CD4-positive, alpha-beta T cell treated with Interleukin-21 for 1 hour (primary cell): ENCODE data around the gene PRR29.

ENCODE experiments used
- DNase-seq: peaks from one replicate; pipeline ENCODE4 v3.0.0-alpha.2; 2020

PRR29 gene

DNA sequence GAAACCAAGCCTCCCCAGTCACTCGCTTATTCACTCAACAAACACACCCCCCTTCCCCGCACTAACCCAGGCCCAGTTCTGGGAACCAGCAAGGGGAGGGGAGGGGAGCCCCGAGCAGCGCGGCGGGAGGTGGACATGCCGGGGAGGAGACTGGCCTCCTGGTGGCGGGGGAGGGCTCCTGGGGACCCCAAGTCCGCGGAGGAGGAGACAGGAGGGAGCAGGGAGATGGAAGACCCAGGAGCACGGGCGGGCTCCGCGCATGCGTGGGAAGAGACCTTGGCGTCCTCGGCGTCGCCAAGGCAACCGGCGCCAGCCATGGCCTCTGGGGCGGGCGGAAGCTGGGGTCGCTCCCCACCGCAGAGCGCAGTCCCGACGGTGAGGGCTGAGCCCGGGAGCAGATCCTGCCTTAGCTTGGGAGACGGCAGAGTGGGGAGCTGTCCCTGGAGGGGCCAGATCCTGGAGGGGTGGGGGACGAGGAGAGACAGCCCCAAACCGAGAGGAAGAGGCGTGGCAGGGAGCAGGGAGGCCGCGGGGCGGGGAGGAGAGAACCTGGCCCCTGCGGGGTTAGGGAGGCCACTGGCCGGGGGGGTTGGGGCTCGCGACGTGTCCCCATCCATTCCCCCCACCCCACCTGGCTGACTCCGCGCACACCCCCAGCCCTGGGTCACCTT, at the start of gene PRR29:
Gene PRR29 (plus strand): TSS at position 302 of the 671 bp plus-strand sequence. CDS start 14 bp downstream, at position 316.
- peak; percentile 78 for DNase-seq

- DNase-seq = no peak
These were observed 49.6 kb upstream of the PRR29 start for GRCh38 chr17:63948521-63948920.

DNA sequence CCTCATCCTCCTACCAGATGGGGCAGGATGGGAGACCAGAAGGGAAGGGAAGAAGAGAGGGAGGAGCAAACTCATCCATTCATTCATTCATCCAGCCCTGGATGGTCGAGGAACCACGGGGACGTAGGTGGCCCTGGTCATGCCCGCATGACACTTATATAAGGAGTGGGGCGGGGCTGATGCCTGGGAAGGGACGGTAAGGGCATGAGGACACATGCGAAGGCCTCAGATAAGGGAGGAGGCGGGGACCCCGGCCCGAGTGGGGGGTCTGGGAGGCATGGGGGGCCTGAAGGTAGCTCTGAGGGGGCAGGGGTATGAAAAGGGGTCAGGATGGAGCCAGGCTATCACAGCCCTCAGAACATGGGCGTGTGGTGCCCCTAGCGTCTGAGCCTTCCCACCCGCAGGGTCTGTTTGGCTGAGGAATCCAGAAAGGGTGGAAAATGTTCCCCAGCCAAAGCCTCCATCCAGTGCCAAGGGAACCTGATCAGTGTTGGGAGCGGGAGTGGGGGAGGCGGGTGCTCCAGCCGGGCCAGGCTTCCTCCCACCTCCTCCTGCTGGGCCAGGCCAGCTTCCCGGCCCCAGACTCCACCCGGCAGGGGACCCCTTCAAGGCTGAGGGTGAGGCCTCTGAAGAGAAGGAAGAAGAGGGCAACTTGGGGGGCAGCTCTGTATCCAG, 48.4 kb upstream of the PRR29 start:
- no peak for DNase-seq

DNA sequence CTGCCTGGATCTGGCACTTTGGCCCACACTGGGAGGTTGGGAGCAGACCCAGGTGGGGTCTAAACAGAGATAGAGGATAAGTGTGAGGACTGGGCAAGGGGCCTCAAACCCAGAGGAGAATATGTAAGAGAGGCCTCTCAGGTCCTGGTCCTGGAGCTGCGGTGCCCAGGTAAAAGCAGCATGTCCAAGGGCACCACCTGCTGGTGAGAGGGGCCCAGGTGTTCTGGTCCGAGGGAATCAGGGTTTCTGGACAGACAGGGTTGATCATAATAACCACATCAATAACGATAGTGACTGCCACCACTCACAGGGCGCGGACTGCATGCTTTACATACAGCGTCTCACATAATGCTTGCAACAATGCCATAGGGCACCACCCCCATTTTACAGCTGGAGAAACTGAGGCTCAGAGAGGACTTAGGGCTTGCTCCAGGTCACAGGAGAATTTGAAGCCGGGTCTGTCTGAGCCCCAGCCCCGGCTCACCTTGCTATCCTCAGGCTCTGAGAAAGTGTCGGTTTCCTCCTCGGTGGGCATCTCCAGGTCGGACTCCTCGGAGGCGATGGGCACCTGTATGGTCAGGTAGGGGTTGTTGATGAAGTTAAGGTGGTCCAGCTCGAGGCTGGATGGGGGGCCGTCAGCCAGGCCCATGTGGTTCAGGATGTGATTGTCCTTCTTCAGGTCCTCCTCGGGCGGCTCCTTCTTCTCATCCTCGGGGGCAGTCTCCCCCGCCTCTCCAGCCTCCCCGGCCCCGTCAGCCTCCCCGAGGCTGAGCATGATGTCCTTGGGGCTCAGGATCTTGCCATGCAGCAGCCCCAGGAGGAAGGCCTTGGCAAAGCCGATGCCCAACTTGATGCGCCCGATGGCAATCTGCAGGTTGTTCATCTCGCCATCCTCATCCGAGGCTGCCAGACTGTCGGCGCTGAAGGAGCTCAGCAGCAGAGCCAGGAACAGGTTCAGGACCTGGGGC, 46.9 kb upstream of the PRR29 start:
- DNase-seq = peak; percentile 52

- DNase-seq = peak; percentile 49
These were observed 43.6 kb upstream of the PRR29 start for GRCh38 chr17:63954402-63955063.

DNA sequence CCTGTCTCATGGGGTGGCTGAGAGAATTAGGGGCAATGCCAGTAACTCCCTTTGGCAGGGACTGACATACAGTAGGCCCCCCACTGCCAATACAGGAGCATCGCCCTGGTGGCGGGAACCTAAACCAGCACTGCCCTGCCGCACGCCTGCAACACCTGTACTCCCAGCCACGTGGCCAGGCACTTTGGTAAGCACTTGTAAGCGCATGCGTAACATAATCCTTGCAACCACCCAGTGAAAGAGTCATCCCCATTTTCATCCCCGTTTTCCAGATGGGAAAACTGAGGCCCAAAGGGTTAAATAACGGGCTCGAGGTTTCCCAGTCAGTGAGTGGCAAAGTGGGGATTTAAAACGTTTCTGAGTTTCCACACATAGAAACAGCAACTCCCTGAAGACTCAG, 42.9 kb upstream of the PRR29 start:
- DNase-seq = no peak

DNA sequence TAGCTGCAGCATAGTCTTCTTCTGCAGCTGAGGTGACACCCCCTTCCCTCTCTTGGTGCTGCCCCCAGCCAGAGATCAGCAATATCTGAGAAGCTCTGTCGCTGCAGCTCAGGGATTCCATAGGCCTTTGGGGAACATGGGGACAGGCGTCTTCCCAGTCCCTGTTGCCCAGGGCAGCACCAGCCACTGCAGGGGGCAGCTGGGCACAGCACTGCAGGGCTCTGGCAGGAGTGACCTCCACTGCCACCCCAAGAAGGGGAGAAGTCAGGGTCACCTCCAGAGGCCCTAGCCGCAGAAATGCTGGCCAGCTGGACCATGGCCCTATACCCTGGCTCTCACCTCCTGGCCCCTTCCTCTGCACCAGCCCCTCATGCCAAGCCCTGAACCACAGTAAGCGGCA, 42.4 kb upstream of the PRR29 start:
- DNase-seq = no peak

- no peak for DNase-seq
These were observed 41.7 kb upstream of the PRR29 start for GRCh38 chr17:63956296-63956920.

- no peak for DNase-seq
These were observed 38.1 kb upstream of the PRR29 start for GRCh38 chr17:63960006-63960405.

- no peak for DNase-seq
These were observed 37.7 kb upstream of the PRR29 start for GRCh38 chr17:63960430-63960829.

GRCh38 chr17:63961355-63962212, 36.6 kb upstream of the PRR29 start:
- peak; percentile 49 for DNase-seq

- DNase-seq = no peak
These were observed 35.8 kb upstream of the PRR29 start for GRCh38 chr17:63962298-63962744.

GRCh38 chr17:63963123-63963522, 35.0 kb upstream of the PRR29 start:
- DNase-seq = no peak

DNA sequence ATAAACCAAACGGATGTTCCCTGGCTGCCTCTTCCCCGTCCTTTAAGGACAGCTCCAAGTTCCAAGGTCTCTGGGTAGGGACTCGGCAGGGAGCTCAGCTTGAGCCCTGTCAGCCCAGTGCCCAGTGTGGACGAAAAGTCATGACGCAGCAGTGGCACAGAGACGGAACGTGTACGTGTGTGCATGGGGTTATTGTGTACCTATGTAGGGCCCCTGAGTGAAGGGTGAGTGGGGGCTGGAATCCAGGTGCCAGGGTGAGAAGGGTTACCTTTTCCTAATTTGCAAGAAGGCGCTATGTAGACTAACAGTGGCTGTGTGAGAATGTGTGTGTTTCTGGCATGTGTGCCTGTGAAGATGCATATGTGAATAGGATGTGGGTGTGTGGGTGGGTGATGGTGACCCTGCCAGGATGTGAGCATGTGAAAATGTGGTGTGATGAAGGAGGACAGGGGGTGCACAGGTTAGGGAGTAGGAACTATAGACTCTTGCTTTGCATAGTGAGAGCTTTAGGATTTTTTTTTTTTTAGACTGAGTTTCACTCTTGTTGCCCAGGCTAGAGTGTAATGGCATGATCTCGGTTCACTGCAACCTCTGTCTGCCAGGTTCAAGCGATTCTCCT, 31.4 kb upstream of the PRR29 start:
- peak; percentile 36 for DNase-seq

- DNase-seq = no peak
These were observed 30.2 kb upstream of the PRR29 start for GRCh38 chr17:63967953-63968352.

- DNase-seq = no peak
These were observed 28.9 kb upstream of the PRR29 start for GRCh38 chr17:63969278-63969677.

GRCh38 chr17:63972796-63973195, 25.4 kb upstream of the PRR29 start, which contains the start of gene SCN4A:
Gene SCN4A (minus strand): TSS chr17:63972918. CDS start chr17:63972841, 77 bp downstream.
- DNase-seq = no peak

DNA sequence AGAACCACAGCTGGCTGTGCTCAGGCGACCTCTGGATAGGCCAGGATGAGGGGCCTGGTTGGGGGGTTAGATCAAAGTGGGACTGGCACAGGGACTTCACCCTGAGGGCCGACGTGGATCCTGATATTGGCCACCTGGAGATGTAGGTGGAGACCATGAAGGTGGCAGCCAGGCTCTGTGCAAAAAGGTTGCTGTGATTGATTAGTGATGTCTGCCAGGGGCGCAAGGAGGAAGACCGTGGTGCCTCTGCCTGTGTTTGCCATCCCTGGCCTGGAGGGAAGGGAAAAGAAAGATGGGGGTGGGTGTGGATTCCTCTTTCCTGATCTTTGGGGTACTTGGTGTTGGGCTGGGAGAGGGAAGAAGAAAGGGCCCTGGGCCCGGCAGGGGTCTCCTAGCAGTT, 24.9 kb upstream of the PRR29 start:
- no peak for DNase-seq

GRCh38 chr17:63973930-63974593, 24.1 kb upstream of the PRR29 start:
- DNase-seq = no peak

DNA sequence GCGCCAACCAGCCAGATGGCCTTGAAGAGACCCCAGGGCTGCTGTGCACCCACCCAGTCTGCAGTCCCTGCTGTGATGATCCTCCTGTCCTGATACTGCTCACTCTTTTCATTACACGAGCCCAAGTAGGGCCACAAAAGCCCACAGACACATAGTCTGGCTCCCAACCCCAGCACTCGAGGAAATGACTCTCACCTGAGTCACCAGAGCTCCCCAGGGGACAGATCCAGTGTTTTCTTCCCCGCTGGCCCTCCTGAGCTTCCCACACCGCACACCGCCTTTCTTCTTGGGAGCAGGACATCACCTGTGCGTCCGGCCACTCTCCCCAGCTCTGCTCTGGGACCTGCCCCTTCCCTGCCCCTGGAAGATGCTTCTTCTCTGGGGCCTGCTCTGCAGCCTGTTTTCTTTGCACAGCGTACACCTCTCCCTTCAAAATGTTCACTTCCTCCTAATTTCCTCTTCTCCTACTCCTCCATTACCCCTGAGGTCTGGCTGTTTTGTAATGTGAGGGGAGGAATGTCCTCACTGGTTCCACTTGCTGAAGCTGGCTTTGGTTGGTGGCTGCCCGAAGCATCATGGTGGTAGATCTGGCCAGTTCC, 23.5 kb upstream of the PRR29 start:
- no peak for DNase-seq
